Measurements from ENCODE around the gene CEP295NL.
"Not testable (repeated sequence)": the region's sequence is repeated elsewhere in the genome, so short reads cannot be mapped to it uniquely, and the experiment has no call there.

CEP295NL gene

GRCh38 chr17:78913115-78913514 lies 10.1 kb upstream of the CEP295NL start:
- ATAC-seq (ENCODE audit: low read depth): no peak
- H3K9me3 ChIP-seq (ENCODE audit: severe bottlenecking): no peaks in the 10 kb centered on the region
- no peak for DNase-seq (ENCODE audit: low spot score)
- no peak overlapping the region for H3K27ac ChIP-seq (ENCODE audit: poor library complexity, severe bottlenecking)
- H3K27me3 ChIP-seq (ENCODE audit: insufficient read depth, poor library complexity, severe bottlenecking): no peaks in the 10 kb centered on the region
- H3K36me3 ChIP-seq (ENCODE audit: low read depth): no peaks in the 10 kb centered on the region
- no peak for TF ChIP-seq CTCF (IDR thresholded peaks at IDR 0.05; ENCODE audit: poor library complexity, severe bottlenecking)
- H3K4me3 ChIP-seq (ENCODE audit: severe bottlenecking): no peak overlapping the region
- H3K4me1 ChIP-seq (ENCODE audit: insufficient read depth, poor library complexity, severe bottlenecking): peaks cover 16% of the 10 kb centered on the region

GRCh38 chr17:78912082-78912481 lies 9.1 kb upstream of the CEP295NL start:
- DNase-seq (ENCODE audit: low spot score) (no peak), ATAC-seq (ENCODE audit: low read depth) (no peak)
- Histone ChIP-seq H3K36me3 (ENCODE audit: low read depth) (no peaks in the 10 kb centered on the region), H3K27ac (ENCODE audit: poor library complexity, severe bottlenecking) (no peak overlapping the region), H3K4me3 (ENCODE audit: severe bottlenecking) (no peak overlapping the region), H3K4me1 (ENCODE audit: insufficient read depth, poor library complexity, severe bottlenecking) (peaks cover 16% of the 10 kb centered on the region), H3K27me3 (ENCODE audit: insufficient read depth, poor library complexity, severe bottlenecking) (no peaks in the 10 kb centered on the region), H3K9me3 (ENCODE audit: severe bottlenecking) (no peaks in the 10 kb centered on the region)
- TF ChIP-seq CTCF (IDR thresholded peaks at IDR 0.05; ENCODE audit: poor library complexity, severe bottlenecking): no peak

GRCh38 chr17:78911543-78911942 lies 8.5 kb upstream of the CEP295NL start:
- H3K9me3 ChIP-seq (ENCODE audit: severe bottlenecking); DNase-seq (ENCODE audit: low spot score); H3K27me3 ChIP-seq (ENCODE audit: insufficient read depth, poor library complexity, severe bottlenecking); H3K4me3 ChIP-seq (ENCODE audit: severe bottlenecking); H3K36me3 ChIP-seq (ENCODE audit: low read depth); ATAC-seq (ENCODE audit: low read depth); H3K27ac ChIP-seq (ENCODE audit: poor library complexity, severe bottlenecking): not testable (repeated sequence)
- H3K4me1 ChIP-seq (ENCODE audit: insufficient read depth, poor library complexity, severe bottlenecking): peaks cover 12% of the 10 kb centered on the region

- peaks cover 4% of the 10 kb centered on the region for H3K4me1 ChIP-seq (ENCODE audit: insufficient read depth, poor library complexity, severe bottlenecking)
- no peaks in the 10 kb centered on the region for H3K27me3 ChIP-seq (ENCODE audit: insufficient read depth, poor library complexity, severe bottlenecking)
- DNase-seq (ENCODE audit: low spot score): no peak
- H3K4me3 ChIP-seq (ENCODE audit: severe bottlenecking): no peak overlapping the region
- no peak for TF ChIP-seq CTCF (IDR thresholded peaks at IDR 0.05; ENCODE audit: poor library complexity, severe bottlenecking)
- no peak overlapping the region for H3K27ac ChIP-seq (ENCODE audit: poor library complexity, severe bottlenecking)
- no peak for ATAC-seq (ENCODE audit: low read depth)
- no peaks in the 10 kb centered on the region for H3K36me3 ChIP-seq (ENCODE audit: low read depth)
- no peaks in the 10 kb centered on the region for H3K9me3 ChIP-seq (ENCODE audit: severe bottlenecking)
Measured at GRCh38 chr17:78910497-78911284, 7.7 kb upstream of the CEP295NL start.

GRCh38 chr17:78908426-78908825 lies 5.4 kb upstream of the CEP295NL start:
- ATAC-seq (ENCODE audit: low read depth): no peak
- Histone ChIP-seq H3K4me3 (ENCODE audit: severe bottlenecking) (no peak overlapping the region), H3K27ac (ENCODE audit: poor library complexity, severe bottlenecking) (no peak overlapping the region), H3K36me3 (ENCODE audit: low read depth) (no peaks in the 10 kb centered on the region), H3K4me1 (ENCODE audit: insufficient read depth, poor library complexity, severe bottlenecking) (no peaks in the 10 kb centered on the region), H3K9me3 (ENCODE audit: severe bottlenecking) (no peaks in the 10 kb centered on the region), H3K27me3 (ENCODE audit: insufficient read depth, poor library complexity, severe bottlenecking) (no peaks in the 10 kb centered on the region)
- DNase-seq (ENCODE audit: low spot score): no peak
- TF ChIP-seq CTCF (IDR thresholded peaks at IDR 0.05; ENCODE audit: poor library complexity, severe bottlenecking): no peak

Measured in RWPE2 (cell line).